Measurements from ENCODE around the gene KCNN3.
A peak's percentile ranks its signal among the peaks of the same experiment; 100 is the strongest.

The KCNN3 gene

DNA sequence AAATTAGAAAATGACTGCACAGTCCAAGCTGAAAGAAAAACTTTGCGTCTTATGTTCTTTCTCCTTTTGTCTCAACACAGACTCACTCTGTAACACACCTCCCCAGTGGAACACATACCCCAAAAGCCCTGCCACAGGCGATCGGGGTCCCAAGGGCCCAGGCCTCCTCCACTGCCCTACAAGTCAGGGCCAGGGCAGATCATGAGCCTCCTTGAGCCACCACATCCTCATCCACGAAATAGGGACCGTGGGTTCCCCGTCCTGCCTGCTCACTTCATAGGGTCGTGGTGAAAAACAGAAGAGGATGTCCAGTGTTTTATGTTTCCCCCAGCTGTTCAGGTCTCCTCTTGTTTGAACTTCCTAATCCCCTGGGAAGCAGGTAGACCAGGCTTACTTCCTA is 116.7 kb downstream of the KCNN3 start:
- no peak for ATAC-seq
- no peak for TF ChIP-seq ZNF565 (CRISPR knock-in tag; conservative IDR thresholded peaks at IDR 0.05; ENCODE audit: low read depth)
- no peak for TF ChIP-seq ZNF70 (CRISPR knock-in tag; IDR thresholded peaks at IDR 0.05)

DNA sequence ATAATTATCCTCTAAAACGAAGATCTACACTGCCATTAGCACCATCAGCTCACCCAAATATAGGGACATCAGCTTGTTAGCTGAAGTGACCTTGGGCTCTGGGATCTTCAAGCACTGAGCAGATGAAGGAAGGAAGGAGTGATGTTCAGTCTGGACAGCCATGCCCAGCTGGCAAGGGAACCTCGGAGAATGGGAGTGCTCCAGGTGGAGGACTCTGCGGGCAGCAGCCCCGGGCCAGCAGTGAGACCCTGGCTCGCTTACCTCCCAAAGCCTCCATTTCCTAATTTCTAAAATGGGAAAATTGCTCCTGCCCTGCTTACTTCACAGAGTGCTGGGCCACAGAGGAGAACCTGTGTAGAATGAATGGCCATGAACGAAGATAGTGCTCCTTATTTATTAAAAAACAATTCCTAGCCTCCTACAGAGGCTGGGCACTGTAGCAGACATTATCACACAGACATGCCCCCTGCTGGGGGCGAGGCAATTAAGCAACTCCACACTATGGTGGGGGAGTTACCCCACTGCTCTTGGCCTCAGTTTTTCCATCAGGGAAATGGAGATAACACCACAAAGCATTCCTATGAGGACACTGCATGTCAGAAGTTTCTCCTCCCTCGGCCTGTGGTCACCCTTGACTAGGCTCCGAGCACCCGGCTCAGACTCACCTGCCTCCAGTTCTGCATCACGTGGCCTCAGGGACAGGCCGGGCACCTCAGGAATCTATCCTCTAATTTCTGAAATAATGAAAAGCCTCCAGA is 117.6 kb downstream of the KCNN3 start:
- TF ChIP-seq ZFP3 (CRISPR knock-in tag; IDR thresholded peaks at IDR 0.05) = no peak
- TF ChIP-seq ARNTL (CRISPR knock-in tag; IDR thresholded peaks at IDR 0.05; ENCODE audit: borderline replicate concordance, low read depth) = no peak
- no peak for TF ChIP-seq ZNF565 (CRISPR knock-in tag; conservative IDR thresholded peaks at IDR 0.05; ENCODE audit: low read depth)
- no peak for TF ChIP-seq ZNF8 (CRISPR knock-in tag; IDR thresholded peaks at IDR 0.05)
- TF ChIP-seq ZC3H10 (CRISPR knock-in tag; IDR thresholded peaks at IDR 0.05) = no peak
- TF ChIP-seq ZNF70 (CRISPR knock-in tag; IDR thresholded peaks at IDR 0.05) = no peak
- TF ChIP-seq, protein P1, sequence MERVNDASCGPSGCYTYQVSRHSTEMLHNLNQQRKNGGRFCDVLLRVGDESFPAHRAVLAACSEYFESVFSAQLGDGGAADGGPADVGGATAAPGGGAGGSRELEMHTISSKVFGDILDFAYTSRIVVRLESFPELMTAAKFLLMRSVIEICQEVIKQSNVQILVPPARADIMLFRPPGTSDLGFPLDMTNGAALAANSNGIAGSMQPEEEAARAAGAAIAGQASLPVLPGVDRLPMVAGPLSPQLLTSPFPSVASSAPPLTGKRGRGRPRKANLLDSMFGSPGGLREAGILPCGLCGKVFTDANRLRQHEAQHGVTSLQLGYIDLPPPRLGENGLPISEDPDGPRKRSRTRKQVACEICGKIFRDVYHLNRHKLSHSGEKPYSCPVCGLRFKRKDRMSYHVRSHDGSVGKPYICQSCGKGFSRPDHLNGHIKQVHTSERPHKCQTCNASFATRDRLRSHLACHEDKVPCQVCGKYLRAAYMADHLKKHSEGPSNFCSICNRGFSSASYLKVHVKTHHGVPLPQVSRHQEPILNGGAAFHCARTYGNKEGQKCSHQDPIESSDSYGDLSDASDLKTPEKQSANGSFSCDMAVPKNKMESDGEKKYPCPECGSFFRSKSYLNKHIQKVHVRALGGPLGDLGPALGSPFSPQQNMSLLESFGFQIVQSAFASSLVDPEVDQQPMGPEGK (CRISPR knock-in tag; IDR thresholded peaks at IDR 0.05; ENCODE audit: borderline replicate concordance) = no peak
- TF ChIP-seq SNAI2 (CRISPR knock-in tag; IDR thresholded peaks at IDR 0.05) = no peak
- no peak for TF ChIP-seq ZFP30 (CRISPR knock-in tag; IDR thresholded peaks at IDR 0.05)
- TF ChIP-seq BACH2 (CRISPR knock-in tag; IDR thresholded peaks at IDR 0.05; ENCODE audit: borderline replicate concordance) = no peak
- no peak for TF ChIP-seq ISL1 (CRISPR knock-in tag; IDR thresholded peaks at IDR 0.05)
- TF ChIP-seq, protein P2, sequence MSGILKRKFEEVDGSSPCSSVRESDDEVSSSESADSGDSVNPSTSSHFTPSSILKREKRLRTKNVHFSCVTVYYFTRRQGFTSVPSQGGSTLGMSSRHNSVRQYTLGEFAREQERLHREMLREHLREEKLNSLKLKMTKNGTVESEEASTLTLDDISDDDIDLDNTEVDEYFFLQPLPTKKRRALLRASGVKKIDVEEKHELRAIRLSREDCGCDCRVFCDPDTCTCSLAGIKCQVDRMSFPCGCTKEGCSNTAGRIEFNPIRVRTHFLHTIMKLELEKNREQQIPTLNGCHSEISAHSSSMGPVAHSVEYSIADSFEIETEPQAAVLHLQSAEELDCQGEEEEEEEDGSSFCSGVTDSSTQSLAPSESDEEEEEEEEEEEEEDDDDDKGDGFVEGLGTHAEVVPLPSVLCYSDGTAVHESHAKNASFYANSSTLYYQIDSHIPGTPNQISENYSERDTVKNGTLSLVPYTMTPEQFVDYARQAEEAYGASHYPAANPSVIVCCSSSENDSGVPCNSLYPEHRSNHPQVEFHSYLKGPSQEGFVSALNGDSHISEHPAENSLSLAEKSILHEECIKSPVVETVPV (CRISPR knock-in tag; IDR thresholded peaks at IDR 0.05) = no peak
- ATAC-seq = 0 out of 3 replicates have a peak, but pooled peaks have one; percentile 13

DNA sequence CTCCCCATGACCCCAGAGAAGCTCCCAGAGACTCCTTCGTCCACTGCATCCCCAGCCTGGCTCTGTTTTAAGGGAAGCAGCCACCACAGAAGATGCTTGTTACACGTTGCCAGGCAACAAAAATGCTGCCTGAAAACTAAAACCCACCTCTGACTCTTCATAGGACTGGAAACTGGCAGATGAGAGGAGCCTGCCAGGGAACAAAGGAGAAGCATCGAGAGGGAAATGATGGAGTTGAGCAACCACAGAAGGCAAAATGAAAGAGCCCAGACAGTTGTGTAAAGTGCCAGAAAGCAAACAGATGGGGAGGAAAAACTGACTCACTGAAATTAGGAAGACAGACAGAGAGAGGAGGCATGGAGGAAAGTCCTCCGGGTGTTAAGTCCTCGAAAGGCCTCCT is 118.4 kb downstream of the KCNN3 start:
- ATAC-seq = no peak
- TF ChIP-seq, protein P3, sequence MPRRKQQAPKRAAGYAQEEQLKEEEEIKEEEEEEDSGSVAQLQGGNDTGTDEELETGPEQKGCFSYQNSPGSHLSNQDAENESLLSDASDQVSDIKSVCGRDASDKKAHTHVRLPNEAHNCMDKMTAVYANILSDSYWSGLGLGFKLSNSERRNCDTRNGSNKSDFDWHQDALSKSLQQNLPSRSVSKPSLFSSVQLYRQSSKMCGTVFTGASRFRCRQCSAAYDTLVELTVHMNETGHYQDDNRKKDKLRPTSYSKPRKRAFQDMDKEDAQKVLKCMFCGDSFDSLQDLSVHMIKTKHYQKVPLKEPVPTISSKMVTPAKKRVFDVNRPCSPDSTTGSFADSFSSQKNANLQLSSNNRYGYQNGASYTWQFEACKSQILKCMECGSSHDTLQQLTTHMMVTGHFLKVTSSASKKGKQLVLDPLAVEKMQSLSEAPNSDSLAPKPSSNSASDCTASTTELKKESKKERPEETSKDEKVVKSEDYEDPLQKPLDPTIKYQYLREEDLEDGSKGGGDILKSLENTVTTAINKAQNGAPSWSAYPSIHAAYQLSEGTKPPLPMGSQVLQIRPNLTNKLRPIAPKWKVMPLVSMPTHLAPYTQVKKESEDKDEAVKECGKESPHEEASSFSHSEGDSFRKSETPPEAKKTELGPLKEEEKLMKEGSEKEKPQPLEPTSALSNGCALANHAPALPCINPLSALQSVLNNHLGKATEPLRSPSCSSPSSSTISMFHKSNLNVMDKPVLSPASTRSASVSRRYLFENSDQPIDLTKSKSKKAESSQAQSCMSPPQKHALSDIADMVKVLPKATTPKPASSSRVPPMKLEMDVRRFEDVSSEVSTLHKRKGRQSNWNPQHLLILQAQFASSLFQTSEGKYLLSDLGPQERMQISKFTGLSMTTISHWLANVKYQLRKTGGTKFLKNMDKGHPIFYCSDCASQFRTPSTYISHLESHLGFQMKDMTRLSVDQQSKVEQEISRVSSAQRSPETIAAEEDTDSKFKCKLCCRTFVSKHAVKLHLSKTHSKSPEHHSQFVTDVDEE (CRISPR knock-in tag; IDR thresholded peaks at IDR 0.05) = no peak
- TF ChIP-seq RARB (CRISPR knock-in tag; IDR thresholded peaks at IDR 0.05) (no peak), ESRRG (CRISPR knock-in tag; IDR thresholded peaks at IDR 0.05) (no peak), ISL1 (CRISPR knock-in tag; IDR thresholded peaks at IDR 0.05) (no peak), OSR1 (CRISPR knock-in tag; IDR thresholded peaks at IDR 0.05) (no peak), SNAI2 (CRISPR knock-in tag; IDR thresholded peaks at IDR 0.05) (no peak)
- TF ChIP-seq, protein P2 (CRISPR knock-in tag; IDR thresholded peaks at IDR 0.05) = no peak
- TF ChIP-seq, protein P1 (CRISPR knock-in tag; IDR thresholded peaks at IDR 0.05; ENCODE audit: borderline replicate concordance) = no peak

All from SK-N-SH treated with all-trans-retinoic acid at 6 μM for 48 hours (cell line).